Measurements from ENCODE around the gene LSP1.

- no peak for TF ChIP-seq CTCF (IDR thresholded peaks at IDR 0.05; ENCODE audit: insufficient read depth, low read length)
- no peak for TF ChIP-seq REST (IDR thresholded peaks at IDR 0.05; ENCODE audit: insufficient replicate concordance, low read depth)
- no peak for TF ChIP-seq POLR2AphosphoS5 (IDR thresholded peaks at IDR 0.05; ENCODE audit: low read depth)
Measured at GRCh38 chr11:1823376-1824220, 29.3 kb upstream of the LSP1 start.
